ENCODE measurements around the gene SEMA6A.

- TF ChIP-seq CTCF (conservative IDR thresholded peaks at IDR 0.05; ENCODE audit: low read length) (no peak), EZH2phosphoT487 (IDR thresholded peaks at IDR 0.05; ENCODE audit: borderline replicate concordance, low read depth, low read length) (no peak)
These were observed 87.6 kb downstream of the SEMA6A start for GRCh38 chr5:116487045-116487444.
